HepG2 (cell line): Measurements from ENCODE around the gene FOXJ2. TPM values are rescaled to one million over a fixed set of nuclear protein-coding genes. Genes with fewer than 3 reads are reported as not detected.

Experiments
- ATAC-seq: fragments of 200-7000 bp; cut with Tn5 transposase; 3 replicates; pipeline ENCODE4 v1.9.1; 2020; ENCODE audit warnings: mild to moderate bottlenecking, moderate library complexity
- BruUV-seq: library from RNA; stranded (reverse); fragments of 400-500 nt; replicated peaks from 2 replicates; lab custom pipeline; 2021; lab: Mats Ljungman, UMichigan
- CTCF ChIA-PET: fragments of 300-600 bp; formaldehyde crosslinking; extraction: SDS; loops from one replicate; lab custom pipeline; 2021; ENCODE audit warnings: low total read pairs, inconsistent platforms, low intra/inter-chr PET ratio; lab: Yijun Ruan, JAX
- POLR2A ChIA-PET: fragments of 350-600 bp; sonication (Branson Sonifier 250); formaldehyde crosslinking; loops from one replicate; lab custom pipeline; 2020; ENCODE audit warnings: antibody characterized with exemption, inconsistent platforms; lab: Yijun Ruan, JAX
- DNase-seq: peaks from one replicate; pipeline ENCODE4 v3.0.0-alpha.2; 2015; ENCODE audit warnings: low spot score
- FAIRE-seq: peaks from 3 replicates; lab custom pipeline; 2011; peaks lifted over from hg19 to GRCh38; lab: Jason Lieb, UNC
- H2AFZ ChIP-seq: one replicate; pipeline ENCODE4 v1.6.1; 2011; ENCODE audit warnings: low read length, inconsistent platforms
- H3K27ac ChIP-seq: fragments of 300-600 bp; 3 replicates; pipeline ENCODE4 v1.8.0; 2011; ENCODE audit warnings: mixed run types, mild to moderate bottlenecking, mixed read lengths, low read length, inconsistent platforms; ENCODE audit not compliant: insufficient read depth; ENCODE audit errors: extremely low read length
- H3K27me3 ChIP-seq, 2 experiments: fragments of 200-600 bp in 1 of 2; 2 replicates in 1 of 2; 3 replicates in 1 of 2; pipeline versions ENCODE4 v1.6.0 to v1.8.0; 2011; ENCODE audit warnings: low read length in 2 of 2, mild to moderate bottlenecking in 2 of 2, moderate library complexity in 2 of 2, inconsistent platforms in 1 of 2; ENCODE audit not compliant: insufficient read depth in 2 of 2, control insufficient read depth in 1 of 2
- H3K36me3 ChIP-seq, 2 experiments: fragments of 200-600 bp in 1 of 2; replicated peaks in 1 of 2; 2 replicates in 1 of 2; 3 replicates in 1 of 2; pipeline versions ENCODE4 v1.5.1 to v1.8.0; 2011; ENCODE audit warnings: low read length in 2 of 2, inconsistent platforms in 1 of 2; ENCODE audit not compliant: insufficient read depth in 2 of 2, control insufficient read depth in 1 of 2
- H3K4me1 ChIP-seq: 2 replicates; pipeline ENCODE4 v1.5.1; 2012; ENCODE audit warnings: low read length, inconsistent platforms; ENCODE audit not compliant: insufficient read depth
- H3K4me2 ChIP-seq: 2 replicates; pipeline ENCODE4 v1.6.0; 2011; ENCODE audit warnings: low read depth, low read length, inconsistent platforms
- H3K4me3 ChIP-seq, 3 experiments: fragments of 200-600 bp in 1 of 3; sonication (generic), shearing (Covaris generic) in 1 of 3; replicated peaks in 1 of 3; 2 replicates each; pipeline ENCODE4 v1.5.1; 2011 to 2016; ENCODE audit warnings: low read length in 3 of 3, inconsistent platforms in 2 of 3, low read depth in 2 of 3, mild to moderate bottlenecking in 2 of 3, control low read depth in 1 of 3, mixed read lengths in 1 of 3; ENCODE audit not compliant: insufficient read depth in 1 of 3
- H3K79me2 ChIP-seq: one replicate; pipeline ENCODE4 v1.6.1; 2011; ENCODE audit warnings: low read length, inconsistent platforms; ENCODE audit not compliant: insufficient read depth
- H3K9ac ChIP-seq: 2 replicates; pipeline ENCODE4 v1.6.0; 2011; ENCODE audit warnings: mild to moderate bottlenecking, low read depth, low read length, inconsistent platforms; ENCODE audit not compliant: insufficient read depth
- H3K9me3 ChIP-seq: 2 replicates; pipeline ENCODE4 v1.5.1; 2012; ENCODE audit warnings: mild to moderate bottlenecking, low read length
- H4K20me1 ChIP-seq: 2 replicates; pipeline ENCODE4 v1.6.0; 2011; ENCODE audit warnings: inconsistent platforms, mild to moderate bottlenecking, low read length, moderate library complexity; ENCODE audit not compliant: insufficient read depth
- CC2D1A ChIP-seq: sonication (generic); formaldehyde crosslinking; IDR thresholded peaks from 2 replicates; pipeline ENCODE4 v1.8.1; 2023; ENCODE audit warnings: mild to moderate bottlenecking, missing genetic modification reagents
- GABPB1 ChIP-seq: IDR thresholded peaks from 2 replicates; pipeline ENCODE4 v1.6.1; 2016; ENCODE audit warnings: mild to moderate bottlenecking, missing genetic modification reagents, moderate library complexity, missing compliant biosample characterization
- HDAC6 ChIP-seq: fragments of 200-600 bp; sonication (generic); IDR thresholded peaks from 2 replicates; pipeline ENCODE4 v1.7.0; 2017; ENCODE audit warnings: mild to moderate bottlenecking, antibody characterized with exemption, low read length, low read depth
- IRX3 ChIP-seq: sonication (generic); formaldehyde crosslinking; IDR thresholded peaks from 2 replicates; pipeline ENCODE4 v1.8.1; 2023; ENCODE audit warnings: mild to moderate bottlenecking, low read depth, missing genetic modification reagents, borderline replicate concordance
- KLF15 ChIP-seq: sonication (generic); formaldehyde crosslinking; IDR thresholded peaks from 2 replicates; pipeline ENCODE4 v1.8.1; 2023; ENCODE audit warnings: borderline replicate concordance, mild to moderate bottlenecking, inconsistent platforms, missing genetic modification reagents, mixed read lengths
- KLF16 ChIP-seq, 2 experiments: sonication (generic) in 1 of 2; formaldehyde crosslinking in 1 of 2; IDR thresholded peaks; 2 replicates each; pipeline versions ENCODE4 v1.6.1 to v1.8.0; 2016 to 2023; ENCODE audit warnings: missing genetic modification reagents in 2 of 2, missing compliant biosample characterization in 1 of 2
- NAIF1 ChIP-seq: sonication (generic); formaldehyde crosslinking; IDR thresholded peaks from 2 replicates; pipeline ENCODE4 v1.5.0; 2020; ENCODE audit warnings: mild to moderate bottlenecking, missing genetic modification reagents, borderline replicate concordance
- SNRNP70 ChIP-seq: fragments of 200-400 bp; formaldehyde crosslinking; IDR thresholded peaks from 2 replicates; pipeline ENCODE4 v1.6.1; 2017; ENCODE audit warnings: mild to moderate bottlenecking, low read depth, low read length, moderate library complexity
- TCF12 ChIP-seq, 2 experiments: fragments of 450-650 bp in 1 of 2; sonication (generic) in 1 of 2; formaldehyde crosslinking in 1 of 2; IDR thresholded peaks; 2 replicates each; pipeline versions ENCODE4 v1.6.1 to v1.8.0; 2017 to 2022; ENCODE audit warnings: antibody characterized with exemption in 1 of 2, mild to moderate bottlenecking in 1 of 2, missing genetic modification reagents in 1 of 2, moderate library complexity in 1 of 2
- TOE1 ChIP-seq: sonication (generic); formaldehyde crosslinking; IDR thresholded peaks from 2 replicates; pipeline ENCODE4 v1.4.0; 2020; ENCODE audit warnings: mild to moderate bottlenecking, missing genetic modification reagents
- ZFP36L2 ChIP-seq: sonication (generic); formaldehyde crosslinking; IDR thresholded peaks from 2 replicates; pipeline ENCODE4 v1.4.0; 2020; ENCODE audit warnings: missing genetic modification reagents
- ZNF230 ChIP-seq: sonication (generic); formaldehyde crosslinking; IDR thresholded peaks from 2 replicates; pipeline ENCODE4 v1.4.0; 2020; ENCODE audit warnings: mild to moderate bottlenecking, missing genetic modification reagents
- ZNF232 ChIP-seq: sonication (generic); formaldehyde crosslinking; IDR thresholded peaks from 2 replicates; pipeline ENCODE4 v1.4.0; 2020; ENCODE audit warnings: missing genetic modification reagents, borderline replicate concordance
- ZNF333 ChIP-seq: sonication (generic); formaldehyde crosslinking; IDR thresholded peaks from 2 replicates; pipeline ENCODE4 v1.4.0; 2020; ENCODE audit warnings: mild to moderate bottlenecking, missing genetic modification reagents, borderline replicate concordance
- ZNF343 ChIP-seq: sonication (generic); formaldehyde crosslinking; IDR thresholded peaks from 2 replicates; pipeline ENCODE4 v1.4.0; 2020; ENCODE audit warnings: mild to moderate bottlenecking, missing genetic modification reagents
- ZZZ3 ChIP-seq: sonication (generic); formaldehyde crosslinking; IDR thresholded peaks from 2 replicates; pipeline ENCODE4 v1.4.0; 2020; ENCODE audit warnings: missing genetic modification reagents, mild to moderate bottlenecking, borderline replicate concordance
- WGBS: methylation state at CpG from one replicate; pipeline ENCODE4 v1.1.6; 2017; ENCODE audit warnings: low lambda C conversion rate; 5-methylcytosine and 5-hydroxymethylcytosine counted together
- in situ Hi-C: cut with HindIII; loops from 2 replicates; pipeline ENCODE4 v1.10.0; 2017; ENCODE audit warnings: low pct_unique_long_range_greater_than_20kb; ENCODE audit not compliant: extremely low pct_ligation_motif_present
- intact Hi-C: fragments of 100-400 bp; cut with micrococcal nuclease; formaldehyde crosslinking; loops from one replicate; pipeline ENCODE4 v1.10.0; 2022; ENCODE audit not compliant: unreplicated experiment
- polyA plus RNA-seq, 8 experiments: library from polyadenylated mRNA; depleted of rRNA in 3 of 8; stranded (reverse) in 7 of 8; unstranded in 1 of 8; fragments of >200 nt; fragmentation: Illumina TruSeq in 4 of 8; extraction: Trizol in 4 of 8; gene quantifications; 2 replicates each; pipeline versions ENCODE4 v1.2.1 to v1.2.3, GENCODE V29; 2011 to 2016; ENCODE audit warnings: low read depth in 4 of 8, missing spikeins in 1 of 8, mixed read lengths in 1 of 8; ENCODE audit not compliant: insufficient read depth in 1 of 8
- total RNA-seq, 5 experiments: library from RNA; depleted of rRNA; stranded (reverse); fragments of >200 nt; fragmentation: Illumina TruSeq; extraction: Trizol; gene quantifications; 2 replicates each; pipeline ENCODE4 v1.2.3, GENCODE V29; 2016; ENCODE audit warnings: low read depth in 1 of 5
- TF ChIP-seq, protein P1 (sequence below): sonication (generic); formaldehyde crosslinking; IDR thresholded peaks from 2 replicates; pipeline ENCODE4 v1.5.0; 2020; ENCODE audit warnings: missing genetic modification reagents
- TF ChIP-seq, protein P2 (sequence below): sonication (generic); formaldehyde crosslinking; IDR thresholded peaks from 2 replicates; pipeline ENCODE4 v1.8.0; 2022; ENCODE audit warnings: mild to moderate bottlenecking, missing genetic modification reagents, moderate library complexity

Gene FOXJ2
- total and polyA plus RNA-seq, 2 of the 13 experiments (the other 11 are each of a cell fraction or from before 2014, with no cell fraction given), result 2.2 to 2.9 TPM

DNA sequence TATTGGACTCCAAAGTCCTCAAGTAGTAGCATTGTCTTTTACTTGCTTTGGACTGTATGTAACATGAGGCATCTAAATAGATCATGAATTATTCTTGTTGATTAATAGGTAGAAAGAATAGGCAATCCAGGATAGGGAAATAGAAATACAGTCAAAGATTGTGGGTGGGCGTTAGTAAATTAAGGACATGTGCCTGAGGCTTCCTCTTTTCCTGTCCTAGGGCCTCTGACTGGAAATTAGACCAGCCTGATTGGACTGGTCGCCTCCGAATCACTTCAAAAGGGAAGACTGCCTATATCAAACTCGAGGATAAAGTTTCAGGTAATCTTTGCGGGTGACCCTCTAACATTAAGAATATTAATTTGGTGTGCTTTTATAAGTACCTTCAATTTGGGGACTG, 57.2 kb downstream of the FOXJ2 start:
- FAIRE-seq, result no peak
- H3K9ac ChIP-seq, result no peak overlapping the region
- ChIA-PET CTCF (no interaction called here), POLR2A (no interaction called here)
- in situ Hi-C loops (no loop called here), intact Hi-C loops (no loop called here)
- no peak overlapping the region for H3K4me3 ChIP-seq
- H3K27ac ChIP-seq, result no peak overlapping the region
- TF ChIP-seq ZNF230 (no peak), ZNF232 (CRISPR knock-in tag) (no peak), IRX3 (CRISPR knock-in tag) (no peak), ZZZ3 (CRISPR knock-in tag) (no peak), KLF15 (CRISPR knock-in tag) (no peak), TCF12 (IDR thresholded peaks at IDR 0.05) (no peak), TCF12 (CRISPR knock-in tag; IDR thresholded peaks at IDR 0.05) (no peak), HDAC6 (no peak), TOE1 (CRISPR knock-in tag) (no peak), GABPB1 (CRISPR knock-in tag) (no peak), SNRNP70 (no peak), CC2D1A (no peak), ZNF333 (CRISPR knock-in tag) (no peak), KLF16 (CRISPR knock-in tag; IDR thresholded peaks at IDR 0.05) (no peak), ZFP36L2 (CRISPR knock-in tag) (no peak), ZNF343 (no peak), NAIF1 (no peak)
- TF ChIP-seq, protein P1, sequence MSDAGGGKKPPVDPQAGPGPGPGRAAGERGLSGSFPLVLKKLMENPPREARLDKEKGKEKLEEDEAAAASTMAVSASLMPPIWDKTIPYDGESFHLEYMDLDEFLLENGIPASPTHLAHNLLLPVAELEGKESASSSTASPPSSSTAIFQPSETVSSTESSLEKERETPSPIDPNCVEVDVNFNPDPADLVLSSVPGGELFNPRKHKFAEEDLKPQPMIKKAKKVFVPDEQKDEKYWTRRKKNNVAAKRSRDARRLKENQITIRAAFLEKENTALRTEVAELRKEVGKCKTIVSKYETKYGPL (CRISPR knock-in tag), result no peak
- TF ChIP-seq, protein P2, sequence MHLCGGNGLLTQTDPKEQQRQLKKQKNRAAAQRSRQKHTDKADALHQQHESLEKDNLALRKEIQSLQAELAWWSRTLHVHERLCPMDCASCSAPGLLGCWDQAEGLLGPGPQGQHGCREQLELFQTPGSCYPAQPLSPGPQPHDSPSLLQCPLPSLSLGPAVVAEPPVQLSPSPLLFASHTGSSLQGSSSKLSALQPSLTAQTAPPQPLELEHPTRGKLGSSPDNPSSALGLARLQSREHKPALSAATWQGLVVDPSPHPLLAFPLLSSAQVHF, result no peak
- H4K20me1 ChIP-seq, result no peaks in the 10 kb centered on the region
- no peaks in the 10 kb centered on the region for H3K4me1 ChIP-seq
- DNase-seq, result no peak
- WGBS, result 92% methylated on average over 5 of the region's 5 CpGs
- no peak overlapping the region for H2AFZ ChIP-seq
- no peaks in the 10 kb centered on the region for H3K27me3 ChIP-seq
- H3K4me2 ChIP-seq, result no peak overlapping the region
- no peaks in the 10 kb centered on the region for H3K9me3 ChIP-seq
- peaks cover 11 to 47% of the 10 kb centered on the region in 2 experiments for H3K36me3 ChIP-seq
- BruUV-seq, result no TSS peak
- H3K79me2 ChIP-seq, result peaks cover 4% of the 10 kb centered on the region
- ATAC-seq, result no peak
